GM23338 (cell line): ENCODE results near the gene SMAD3. TPM values are rescaled to one million over a fixed set of nuclear protein-coding genes. Genes with fewer than 3 reads are reported as not detected.

Experiments
- ATAC-seq: fragments of 200-7000 bp; cut with Tn5 transposase; 3 replicates; pipeline ENCODE4 v1.9.1; 2020
- DNase-seq: peaks from one replicate; pipeline ENCODE4 v3.0.0-alpha.2; 2015; ENCODE audit warnings: low spot score
- H2AFZ ChIP-seq: fragments of 200-600 bp; sonication (generic); 2 replicates; pipeline ENCODE4 v1.8.0; 2016; ENCODE audit warnings: antibody characterized with exemption, mild to moderate bottlenecking, moderate library complexity
- H3F3A ChIP-seq: fragments of 200-600 bp; sonication (generic); replicated peaks from 2 replicates; pipeline ENCODE4 v1.8.0; 2017; ENCODE audit warnings: antibody characterized with exemption, mixed run types, low read depth
- H3K27ac ChIP-seq: fragments of 200-600 bp; sonication (generic); 2 replicates; pipeline ENCODE4 v1.6.1; 2016; ENCODE audit warnings: low read depth
- H3K27me3 ChIP-seq: fragments of 200-600 bp; sonication (generic); 2 replicates; pipeline ENCODE4 v1.8.0; 2016; ENCODE audit warnings: mild to moderate bottlenecking, mixed run types, moderate library complexity; ENCODE audit not compliant: insufficient read depth
- H3K36me3 ChIP-seq: fragments of 200-600 bp; sonication (generic); 2 replicates; pipeline ENCODE4 v1.8.0; 2016; ENCODE audit warnings: mild to moderate bottlenecking; ENCODE audit not compliant: insufficient read depth
- H3K4me1 ChIP-seq: fragments of 200-600 bp; sonication (generic); 2 replicates; pipeline ENCODE4 v1.8.0; 2016; ENCODE audit warnings: mild to moderate bottlenecking, moderate library complexity; ENCODE audit not compliant: insufficient read depth
- H3K4me2 ChIP-seq: fragments of 200-600 bp; sonication (generic); 2 replicates; pipeline ENCODE4 v1.7.1; 2017; ENCODE audit warnings: mixed run types
- H3K4me3 ChIP-seq: fragments of 200-600 bp; sonication (generic); 2 replicates; pipeline ENCODE4 v1.6.1; 2016; ENCODE audit warnings: mixed run types
- H3K79me2 ChIP-seq: fragments of 200-600 bp; sonication (generic); replicated peaks from 2 replicates; pipeline ENCODE4 v1.8.0; 2017; ENCODE audit warnings: mild to moderate bottlenecking; ENCODE audit not compliant: insufficient read depth
- H3K9me2 ChIP-seq: fragments of 200-600 bp; sonication (generic); 2 replicates; pipeline ENCODE4 v1.8.0; 2017; ENCODE audit not compliant: insufficient read depth
- H4K20me1 ChIP-seq: fragments of 200-600 bp; sonication (generic); replicated peaks from 2 replicates; pipeline ENCODE4 v1.8.0; 2017; ENCODE audit warnings: mild to moderate bottlenecking; ENCODE audit not compliant: insufficient read depth
- H3K27ac Mint-ChIP-seq: 2 replicates; pipeline ENCODE4 v1.8.0; 2020; ENCODE audit warnings: inconsistent platforms, mild to moderate bottlenecking, moderate library complexity, mixed read lengths
- H3K27me3 Mint-ChIP-seq: 3 replicates; pipeline ENCODE4 v1.8.0; 2022; ENCODE audit warnings: low read depth, mild to moderate bottlenecking, moderate library complexity, mixed read lengths, inconsistent platforms; ENCODE audit not compliant: insufficient read depth, poor library complexity
- H3K36me3 Mint-ChIP-seq: 3 replicates; pipeline ENCODE4 v1.8.0; 2021; ENCODE audit warnings: low read depth, mild to moderate bottlenecking, inconsistent platforms, moderate library complexity, mixed read lengths
- H3K4me1 Mint-ChIP-seq: 3 replicates; pipeline ENCODE4 v1.8.0; 2020; ENCODE audit warnings: mild to moderate bottlenecking, inconsistent platforms, mixed read lengths
- H3K4me3 Mint-ChIP-seq: 3 replicates; pipeline ENCODE4 v1.8.0; 2021; ENCODE audit warnings: moderate library complexity, mild to moderate bottlenecking, inconsistent platforms, mixed read lengths
- H3K9me3 Mint-ChIP-seq: 3 replicates; pipeline ENCODE4 v1.8.0; 2020; ENCODE audit warnings: moderate library complexity, mild to moderate bottlenecking, inconsistent platforms, mixed read lengths
- CREB1 ChIP-seq: fragments of 250-450 bp; sonication (Bioruptor Pico); IDR thresholded peaks from 2 replicates; pipeline ENCODE4 v1.5.0; 2020; ENCODE audit warnings: low read depth, mild to moderate bottlenecking, moderate library complexity
- EZH2 ChIP-seq: fragments of 200-600 bp; sonication (generic); IDR thresholded peaks from one replicate; pipeline ENCODE4 v1.8.0; 2017; ENCODE audit warnings: antibody characterized with exemption, mild to moderate bottlenecking, low read depth; ENCODE audit not compliant: unreplicated experiment
- EZH2phosphoT487 ChIP-seq: fragments of 200-600 bp; sonication (generic); IDR thresholded peaks from one replicate; pipeline ENCODE4 v1.8.1; 2018; ENCODE audit warnings: antibody characterized with exemption; ENCODE audit not compliant: unreplicated experiment
- JUNB ChIP-seq: IDR thresholded peaks from one replicate; pipeline ENCODE4 v1.6.1; 2016; ENCODE audit warnings: antibody characterized with exemption; ENCODE audit not compliant: unreplicated experiment
- NANOG ChIP-seq: IDR thresholded peaks from 2 replicates; pipeline ENCODE4 v1.6.1; 2016; ENCODE audit warnings: antibody characterized with exemption, borderline replicate concordance
- POLR2AphosphoS5 ChIP-seq: IDR thresholded peaks from 2 replicates; pipeline ENCODE4 v1.6.1; 2016; ENCODE audit warnings: antibody characterized with exemption, low read depth
- REST ChIP-seq: IDR thresholded peaks from one replicate; pipeline ENCODE4 v1.6.1; 2018; ENCODE audit warnings: antibody characterized with exemption; ENCODE audit not compliant: unreplicated experiment
- STAT1 ChIP-seq: IDR thresholded peaks from one replicate; pipeline ENCODE4 v1.6.1; 2016; ENCODE audit warnings: antibody characterized with exemption; ENCODE audit not compliant: unreplicated experiment
- ZNF114 ChIP-seq: fragments of 250-450 bp; sonication (Bioruptor Pico); IDR thresholded peaks from 2 replicates; pipeline ENCODE4 v1.5.0; 2020; ENCODE audit warnings: mild to moderate bottlenecking, moderate library complexity
- ZNF331 ChIP-seq: fragments of 250-450 bp; sonication (Bioruptor Pico); IDR thresholded peaks from 2 replicates; pipeline ENCODE4 v1.5.0; 2020; ENCODE audit warnings: low read depth, mild to moderate bottlenecking, moderate library complexity
- ZNF462 ChIP-seq: fragments of 250-450 bp; sonication (Bioruptor Pico); IDR thresholded peaks from 2 replicates; pipeline ENCODE4 v1.5.0; 2020; ENCODE audit warnings: mild to moderate bottlenecking, moderate library complexity
- polyA plus RNA-seq: library from polyadenylated mRNA; unstranded; fragments of >200 nt; fragmentation: Nextera tagmentation; extraction: Ambion mirVana; gene quantifications from 2 replicates; pipeline ENCODE4 v1.2.1, GENCODE V29; 2016
- total RNA-seq: library from RNA; depleted of rRNA; stranded (reverse); fragments of >200 nt; shearing (Covaris generic); gene quantifications from 2 replicates; pipeline ENCODE4 v1.2.3, GENCODE V29; 2014
- TF ChIP-seq, protein P1 (sequence below): IDR thresholded peaks from 2 replicates; pipeline ENCODE4 v1.6.1; 2016; ENCODE audit warnings: antibody characterized with exemption

Gene SMAD3
- total and polyA plus RNA-seq, 2 experiments from 2014 or later: 4.9 to 11.6 TPM

GRCh38 chr15:67157521-67158252 is 92.3 kb downstream of the SMAD3 start (continued):
- TF ChIP-seq ZNF331: no peak
- no peak for TF ChIP-seq EZH2phosphoT487
- TF ChIP-seq NANOG: no peak
- no peak for TF ChIP-seq EZH2

GRCh38 chr15:67158367-67158766 is 93.0 kb downstream of the SMAD3 start:
- Mint-ChIP-seq H3K9me3 (peaks cover 3% of the 10 kb centered on the region; the same call in 1 of the 3 replicates), H3K4me3 (no peak overlapping the region), H3K27ac (no peak overlapping the region), H3K27me3 (peaks cover 8% of the 10 kb centered on the region), H3K4me1 (peaks cover 9% of the 10 kb centered on the region), H3K36me3 (no peaks in the 10 kb centered on the region; the same call in 1 of the 3 replicates)
- Histone ChIP-seq H3K9me2 (no peaks in the 10 kb centered on the region), H4K20me1 (no peaks in the 10 kb centered on the region; the same call in 1 of the 2 replicates), H3K4me1 (0 out of 2 replicates have a peak, but pooled peaks cover 4% of the 10 kb centered on the region), H3K36me3 (no peaks in the 10 kb centered on the region), H3K4me2 (no peak overlapping the region), H2AFZ (no peak overlapping the region), H3K27me3 (no peaks in the 10 kb centered on the region), H3K27ac (no peak overlapping the region), H3F3A (no peaks in the 10 kb centered on the region), H3K79me2 (0 out of 2 replicates have a peak, but pooled peaks cover 3% of the 10 kb centered on the region), H3K4me3 (no peak overlapping the region)
- DNase-seq (no peak), ATAC-seq (no peak)
- TF ChIP-seq EZH2phosphoT487 (no peak), REST (no peak), ZNF114 (CRISPR knock-in tag) (no peak), EZH2 (no peak), ZNF462 (CRISPR knock-in tag) (no peak), STAT1 (no peak), JUNB (no peak), CREB1 (CRISPR knock-in tag) (no peak), NANOG (no peak), ZNF331 (no peak), POLR2AphosphoS5 (no peak)
- TF ChIP-seq, protein P1, sequence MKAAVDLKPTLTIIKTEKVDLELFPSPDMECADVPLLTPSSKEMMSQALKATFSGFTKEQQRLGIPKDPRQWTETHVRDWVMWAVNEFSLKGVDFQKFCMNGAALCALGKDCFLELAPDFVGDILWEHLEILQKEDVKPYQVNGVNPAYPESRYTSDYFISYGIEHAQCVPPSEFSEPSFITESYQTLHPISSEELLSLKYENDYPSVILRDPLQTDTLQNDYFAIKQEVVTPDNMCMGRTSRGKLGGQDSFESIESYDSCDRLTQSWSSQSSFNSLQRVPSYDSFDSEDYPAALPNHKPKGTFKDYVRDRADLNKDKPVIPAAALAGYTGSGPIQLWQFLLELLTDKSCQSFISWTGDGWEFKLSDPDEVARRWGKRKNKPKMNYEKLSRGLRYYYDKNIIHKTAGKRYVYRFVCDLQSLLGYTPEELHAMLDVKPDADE: no peak
